GM04504 (cell line): ENCODE measurements around the gene OPHN1.
"Not testable (repeated sequence)": the region's sequence is repeated elsewhere in the genome, so short reads cannot be mapped to it uniquely, and the experiment has no call there.

Experiments used
- DNase-seq: peaks from one replicate; pipeline ENCODE4 v3.0.0-alpha.2; 2012; ENCODE audit warnings: low read depth

The OPHN1 gene

DNA sequence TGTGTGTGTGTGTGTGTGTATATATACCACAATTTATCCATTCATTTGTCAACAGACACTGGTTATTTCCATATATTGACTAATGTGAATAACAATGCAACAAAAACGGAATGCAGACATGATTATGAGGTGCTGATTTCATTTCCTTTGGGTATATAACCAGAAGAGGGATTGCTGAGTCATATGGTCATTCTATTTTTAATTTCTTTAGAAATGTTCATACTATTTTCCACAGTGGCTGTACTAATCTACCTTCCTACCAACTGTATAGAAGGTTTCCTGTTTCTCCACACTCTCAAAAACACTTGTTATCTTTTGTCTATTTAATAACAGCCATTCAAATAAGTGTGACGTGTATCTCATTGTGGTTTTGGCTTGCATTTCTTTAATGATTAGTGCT lies 269.9 kb downstream of the OPHN1 start:
- DNase-seq = no peak

- DNase-seq = no peak
Measured at GRCh38 chrX:68147848-68148247, 285.4 kb downstream of the OPHN1 start.

DNA sequence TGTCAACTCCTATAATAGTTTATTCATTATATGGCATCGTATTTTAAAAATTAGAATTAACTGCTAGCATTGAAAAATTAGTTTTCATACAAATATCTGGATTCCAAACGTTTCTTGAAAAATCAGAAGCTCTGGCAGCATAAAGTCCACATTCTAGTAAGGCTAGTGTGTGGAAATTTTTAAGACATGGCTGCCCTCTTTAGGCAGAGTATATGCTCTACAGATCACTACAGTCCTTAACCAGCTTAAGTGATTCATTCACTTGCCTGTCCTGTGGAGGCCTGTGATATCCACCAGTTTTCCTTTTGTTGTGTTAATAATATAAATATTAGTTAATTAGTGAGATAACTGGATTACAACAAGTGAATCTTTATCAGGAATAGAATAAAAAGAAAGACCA lies 287.2 kb downstream of the OPHN1 start:
- DNase-seq = peak; percentile 16

DNA sequence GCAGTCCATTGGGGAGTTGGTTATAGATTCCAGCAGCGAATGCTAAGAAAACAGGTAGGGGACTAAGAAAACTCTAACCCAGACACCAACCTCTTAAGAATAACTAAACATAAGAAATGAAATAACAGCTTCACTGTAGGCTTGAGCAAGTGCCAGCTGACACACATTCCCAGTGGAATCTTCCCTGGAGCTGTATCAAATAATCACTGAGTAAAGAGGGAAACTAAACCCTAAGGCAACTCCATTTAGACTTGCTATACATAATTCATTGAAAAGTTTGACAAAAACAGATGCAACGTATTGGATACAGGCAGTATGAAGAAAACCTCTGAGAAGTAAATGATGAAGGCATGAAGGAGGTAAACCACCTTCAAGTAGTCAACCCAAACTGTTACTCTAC lies 293.5 kb downstream of the OPHN1 start:
- peak; percentile 20 for DNase-seq

DNA sequence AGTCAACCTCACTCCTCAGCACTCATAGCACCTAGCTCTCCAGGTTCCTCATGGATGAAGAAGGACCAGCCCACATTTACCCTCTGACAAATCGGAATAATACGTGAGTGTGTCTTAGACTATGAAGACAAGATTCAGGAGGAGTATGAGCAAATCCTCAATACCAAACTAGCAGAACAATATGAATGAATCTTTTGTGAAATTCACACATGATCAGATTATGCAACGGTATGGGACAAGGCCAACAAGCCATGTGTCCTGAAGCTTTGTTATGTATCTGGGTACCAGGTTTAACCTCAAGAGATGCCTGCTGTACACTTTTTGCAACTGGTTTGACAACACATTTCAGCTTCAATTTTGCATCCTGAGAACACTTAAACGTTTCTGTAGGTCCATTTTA lies 300.1 kb downstream of the OPHN1 start:
- DNase-seq = no peak

DNA sequence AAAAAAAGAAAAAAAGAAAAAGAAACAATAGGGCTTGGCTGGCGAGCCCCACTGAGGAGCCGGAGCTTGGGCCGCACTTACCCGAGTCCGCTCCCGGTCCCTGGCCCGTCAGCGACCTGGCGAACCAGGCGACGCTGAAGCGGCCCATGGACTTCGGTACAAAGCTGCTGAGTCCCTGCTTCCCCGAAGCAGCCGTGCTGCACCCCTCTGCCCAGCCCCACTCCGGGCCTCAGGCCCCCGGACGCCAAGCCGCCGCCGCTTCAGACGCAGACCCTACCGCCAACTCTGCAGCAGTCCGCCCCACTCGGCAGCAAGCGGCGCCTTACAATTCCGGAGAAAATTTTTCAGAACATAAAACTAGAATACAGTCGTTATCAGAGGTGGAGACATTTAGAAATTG lies 300.5 kb downstream of the OPHN1 start:
- DNase-seq = no peak

- DNase-seq = no peak
Measured at GRCh38 chrX:68121835-68122234, 311.5 kb downstream of the OPHN1 start.

DNA sequence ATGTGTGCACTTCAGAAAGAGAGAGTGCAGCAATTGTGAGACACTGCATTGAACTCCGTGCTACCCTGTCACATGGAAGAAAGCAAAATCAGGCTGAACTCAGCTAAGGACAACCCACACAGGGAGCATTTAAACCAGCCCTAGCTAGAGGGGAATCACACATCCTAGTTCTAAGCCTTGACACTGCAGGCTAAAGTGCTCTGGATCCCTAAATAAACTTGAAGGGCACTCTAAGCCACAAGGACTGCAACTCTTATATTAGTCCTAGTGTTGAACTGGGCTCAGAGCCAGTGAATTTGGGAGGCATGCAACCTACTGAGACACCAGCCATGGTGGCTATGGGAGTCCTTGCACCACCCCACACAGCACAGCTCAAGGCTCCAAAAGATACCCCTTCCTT lies 311.9 kb downstream of the OPHN1 start:
- DNase-seq = no peak

GRCh38 chrX:68115371-68115770 lies 317.9 kb downstream of the OPHN1 start:
- DNase-seq = no peak

DNA sequence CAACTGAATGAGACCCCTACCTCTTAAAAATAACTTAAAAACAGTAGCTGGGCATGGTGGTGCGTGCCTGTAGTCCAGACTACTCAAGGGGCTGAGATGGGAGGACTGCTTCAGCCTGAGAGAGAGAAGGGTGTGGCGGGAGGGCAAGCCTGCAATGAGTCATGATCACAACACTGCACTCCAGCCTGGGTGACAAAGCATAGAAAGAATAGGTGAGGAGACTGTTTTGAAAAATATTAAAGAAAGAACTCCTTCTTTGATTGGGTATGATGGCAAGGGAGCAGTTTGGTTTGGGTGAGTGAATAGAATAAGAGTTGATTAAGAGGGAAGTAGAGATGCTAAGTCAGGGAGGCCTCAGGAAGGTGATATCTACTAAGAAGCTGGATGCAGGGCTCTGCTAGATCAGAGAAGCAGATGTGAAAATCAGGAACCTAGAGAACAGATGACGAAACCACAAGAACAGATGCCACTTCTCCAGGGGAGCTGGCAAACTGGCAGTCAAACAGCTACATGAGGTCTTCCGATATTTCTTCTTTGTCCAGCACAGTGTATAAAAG lies 318.6 kb downstream of the OPHN1 start:
- no peak for DNase-seq

DNA sequence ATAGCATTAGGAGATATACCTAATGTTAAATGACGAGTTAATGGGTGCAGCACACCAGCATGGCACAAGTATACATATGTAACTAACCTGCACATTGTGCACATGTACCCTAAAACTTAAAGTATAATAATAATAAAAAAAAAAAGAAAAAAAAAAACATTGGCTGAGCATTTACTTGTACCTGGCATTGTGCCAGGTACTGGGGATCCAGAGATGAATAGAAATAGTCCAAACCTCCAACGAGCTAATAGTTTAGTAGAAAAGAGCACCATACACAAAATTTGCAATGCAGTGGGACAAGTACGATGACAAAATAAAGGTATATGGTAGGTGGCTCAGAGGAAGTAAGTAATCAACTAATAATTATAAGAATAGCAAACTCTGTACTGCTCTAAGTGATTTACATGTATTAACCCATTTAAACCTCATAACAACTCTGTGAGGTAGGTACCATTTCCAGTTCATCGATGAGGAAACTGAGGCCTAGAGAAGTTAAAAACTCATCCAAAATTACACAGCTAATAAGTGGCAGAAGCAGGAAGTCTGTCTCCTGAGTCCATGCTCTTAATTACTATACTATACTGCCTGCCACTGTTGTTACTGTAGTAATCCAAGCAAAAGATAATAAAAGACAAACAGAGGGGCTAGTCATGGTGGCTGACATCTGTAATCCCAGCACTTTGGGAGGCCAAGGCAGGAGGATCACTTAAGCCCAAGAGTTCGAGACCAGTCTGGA lies 319.3 kb downstream of the OPHN1 start:
- DNase-seq = no peak

DNA sequence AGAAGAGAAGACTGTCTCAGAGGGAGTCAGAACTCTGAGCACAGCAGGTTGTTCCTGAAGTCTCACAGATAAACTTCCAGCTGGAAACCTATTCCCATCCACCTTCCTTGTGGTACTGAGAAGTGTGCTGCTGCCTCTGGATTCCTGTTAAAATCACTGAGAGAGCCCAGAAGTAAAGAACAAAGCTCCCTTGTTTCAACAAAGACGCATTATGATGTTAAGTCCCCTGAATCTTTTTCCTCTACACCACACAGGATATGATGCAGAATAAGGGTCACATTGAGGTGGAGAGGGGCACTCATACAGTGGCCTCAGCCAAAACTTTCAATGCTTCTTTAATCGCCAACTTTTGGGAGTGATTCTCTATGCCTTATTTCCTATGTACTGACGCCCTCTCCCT lies 321.0 kb downstream of the OPHN1 start:
- DNase-seq = no peak

- no peak for DNase-seq
Measured at GRCh38 chrX:68109162-68109561, 324.1 kb downstream of the OPHN1 start.

DNA sequence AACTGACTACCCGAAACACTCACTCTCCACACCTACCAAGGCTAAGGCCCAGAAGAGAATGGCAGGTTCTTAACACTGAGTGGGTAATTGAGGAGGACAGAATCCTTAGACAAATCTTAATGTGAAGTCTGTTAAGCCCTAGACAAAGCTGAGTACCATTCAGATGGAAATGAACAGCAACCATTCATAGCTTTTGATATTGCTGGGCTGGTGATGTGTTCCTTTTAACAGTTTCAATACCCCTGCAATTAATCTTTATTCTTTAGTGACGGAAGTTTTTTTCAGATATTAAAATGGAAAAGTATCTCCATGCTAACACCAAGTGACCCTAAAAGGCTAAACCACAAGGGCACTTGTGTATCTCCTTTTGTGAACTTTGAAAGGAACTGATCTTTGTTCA lies 334.9 kb downstream of the OPHN1 start:
- DNase-seq = no peak

GRCh38 chrX:68090266-68090665 lies 343.0 kb downstream of the OPHN1 start:
- no peak for DNase-seq

- no peak for DNase-seq
Measured at GRCh38 chrX:68087526-68087925, 345.8 kb downstream of the OPHN1 start.

- DNase-seq = no peak
Measured at GRCh38 chrX:68086709-68087108, 346.6 kb downstream of the OPHN1 start.

DNA sequence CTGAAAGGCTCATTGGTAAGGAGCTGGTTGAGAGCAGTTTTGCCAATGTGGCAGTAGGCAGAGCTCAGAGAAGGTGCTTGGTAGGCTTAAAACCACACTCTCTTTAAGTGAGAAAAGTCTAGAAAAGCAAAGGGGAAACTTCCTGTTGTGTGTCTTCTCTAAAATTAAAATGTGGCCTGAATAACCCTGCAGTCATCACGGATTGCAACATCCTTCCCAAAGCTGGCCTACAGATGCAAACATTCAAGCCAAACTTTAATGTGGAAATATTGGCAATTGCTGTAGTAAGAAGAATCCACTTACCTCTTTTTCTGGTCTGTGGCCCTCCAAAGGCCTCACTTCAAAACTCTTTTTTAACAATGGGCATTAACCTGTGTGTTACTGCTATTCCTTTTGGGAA lies 348.5 kb downstream of the OPHN1 start:
- peak; percentile 43 for DNase-seq

DNA sequence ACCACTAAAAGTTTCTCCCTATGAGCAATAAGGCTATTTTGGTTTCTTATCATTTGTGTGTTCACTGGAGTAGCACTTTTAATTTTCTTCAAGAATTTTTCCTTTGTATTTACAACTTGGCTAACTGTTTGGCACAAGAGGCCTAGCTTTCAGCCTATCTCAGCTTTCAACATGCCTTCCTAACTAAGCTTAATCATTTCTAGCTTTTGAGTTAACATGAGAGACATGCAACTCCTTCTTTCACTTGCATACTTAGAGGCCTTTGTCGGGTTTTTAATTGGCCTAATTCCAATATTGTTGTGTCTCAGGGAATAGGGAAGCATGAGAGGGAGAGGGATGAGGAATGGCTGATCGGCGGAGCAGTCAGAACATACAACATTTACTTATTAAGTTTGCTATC lies 349.8 kb downstream of the OPHN1 start:
- DNase-seq = no peak

DNA sequence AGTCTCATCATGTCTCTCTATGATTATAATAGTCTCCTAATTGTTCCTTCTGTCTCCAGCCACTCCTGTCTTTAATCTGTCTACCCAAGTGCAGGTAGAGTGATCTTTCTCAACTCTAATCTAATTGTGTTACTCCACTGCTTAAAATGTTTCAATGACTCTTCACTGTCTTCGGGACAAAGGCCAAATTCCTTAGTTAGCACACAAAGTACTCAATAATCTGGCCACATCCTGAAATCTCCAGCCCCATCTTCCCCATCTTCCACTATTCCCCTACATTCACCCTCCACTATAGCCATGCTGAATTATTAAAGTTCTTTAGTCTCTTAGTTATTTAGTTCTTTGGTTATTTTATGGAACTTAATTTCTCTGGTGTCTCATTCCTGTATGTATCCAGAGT lies 353.3 kb downstream of the OPHN1 start:
- DNase-seq = no peak

DNA sequence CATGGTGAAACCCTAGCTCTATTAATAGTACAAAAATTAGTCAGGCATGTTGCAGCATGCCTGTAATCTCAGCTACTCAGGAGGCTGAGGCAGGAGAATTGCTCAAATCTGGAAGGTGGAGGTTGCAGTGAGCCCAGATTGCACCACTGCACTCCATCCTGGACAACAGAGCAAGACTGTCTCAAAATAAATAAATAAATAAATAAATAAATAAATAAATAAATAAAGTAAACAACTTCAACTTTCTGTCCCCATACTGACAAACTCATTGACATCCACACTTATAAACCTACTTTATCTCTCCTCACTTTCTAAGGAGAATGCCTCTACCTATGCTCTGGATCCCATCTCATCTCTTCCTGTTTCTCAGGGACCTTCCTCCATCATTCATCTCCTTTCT lies 354.5 kb downstream of the OPHN1 start:
- DNase-seq = not testable (repeated sequence)

GRCh38 chrX:68077378-68077777 lies 355.9 kb downstream of the OPHN1 start:
- no peak for DNase-seq

- no peak for DNase-seq
Measured at GRCh38 chrX:68072041-68072440, 361.3 kb downstream of the OPHN1 start.

- not testable (repeated sequence) for DNase-seq
Measured at GRCh38 chrX:68070119-68070518, 363.2 kb downstream of the OPHN1 start.
